ENCODE results near the gene URI1. TPM values are rescaled to one million over a fixed set of nuclear protein-coding genes. Genes with fewer than 3 reads are reported as not detected.

The URI1 gene
- polyA plus RNA-seq, 1 of the 3 experiments (the other 2 are of a cell fraction), result 32.4 TPM

DNA sequence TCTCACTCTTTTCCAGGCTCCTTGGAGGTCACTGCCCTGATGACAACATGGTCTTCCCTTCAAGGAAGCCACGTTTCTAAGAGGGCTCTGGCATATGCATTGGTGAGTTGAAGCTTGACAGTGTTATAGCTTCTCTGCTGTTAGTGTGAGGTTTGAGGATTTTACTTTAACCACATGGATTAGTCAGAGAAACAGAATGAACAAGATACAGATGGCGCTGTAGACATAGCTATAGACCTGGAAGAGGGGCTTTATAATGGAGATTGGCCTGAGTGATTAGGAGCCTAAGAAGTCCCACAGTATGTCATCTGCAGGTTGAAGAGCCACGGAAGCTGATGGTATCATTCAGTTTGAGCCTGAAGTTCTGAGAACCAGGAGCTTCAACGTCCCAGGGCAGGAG is 18.4 kb upstream of the URI1 start:
- TF ChIP-seq FOXJ3 (CRISPR knock-in tag; IDR thresholded peaks at IDR 0.05), result no peak
- TF ChIP-seq FOXM1 (IDR thresholded peaks at IDR 0.05; ENCODE audit: low read depth), result no peak
- TF ChIP-seq TAF1 (IDR thresholded peaks at IDR 0.05; ENCODE audit: borderline replicate concordance, low read depth, low read length), result no peak
- TF ChIP-seq CHD2 (IDR thresholded peaks at IDR 0.05; ENCODE audit: low read length, partially characterized antibody), result no peak
- TF ChIP-seq SIN3A (IDR thresholded peaks at IDR 0.05; ENCODE audit: borderline replicate concordance, low read depth, low read length), result no peak
- no peak for TF ChIP-seq MAX (IDR thresholded peaks at IDR 0.05; ENCODE audit: low read depth)
- TF ChIP-seq, protein P1, sequence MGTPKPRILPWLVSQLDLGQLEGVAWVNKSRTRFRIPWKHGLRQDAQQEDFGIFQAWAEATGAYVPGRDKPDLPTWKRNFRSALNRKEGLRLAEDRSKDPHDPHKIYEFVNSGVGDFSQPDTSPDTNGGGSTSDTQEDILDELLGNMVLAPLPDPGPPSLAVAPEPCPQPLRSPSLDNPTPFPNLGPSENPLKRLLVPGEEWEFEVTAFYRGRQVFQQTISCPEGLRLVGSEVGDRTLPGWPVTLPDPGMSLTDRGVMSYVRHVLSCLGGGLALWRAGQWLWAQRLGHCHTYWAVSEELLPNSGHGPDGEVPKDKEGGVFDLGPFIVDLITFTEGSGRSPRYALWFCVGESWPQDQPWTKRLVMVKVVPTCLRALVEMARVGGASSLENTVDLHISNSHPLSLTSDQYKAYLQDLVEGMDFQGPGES (IDR thresholded peaks at IDR 0.05; ENCODE audit: low read depth, low read length), result no peak
- no peak for TF ChIP-seq GATA2 (CRISPR knock-in tag; IDR thresholded peaks at IDR 0.05)
- TF ChIP-seq YY1 (IDR thresholded peaks at IDR 0.05; ENCODE audit: low read depth), result no peak
- TF ChIP-seq, protein P2, sequence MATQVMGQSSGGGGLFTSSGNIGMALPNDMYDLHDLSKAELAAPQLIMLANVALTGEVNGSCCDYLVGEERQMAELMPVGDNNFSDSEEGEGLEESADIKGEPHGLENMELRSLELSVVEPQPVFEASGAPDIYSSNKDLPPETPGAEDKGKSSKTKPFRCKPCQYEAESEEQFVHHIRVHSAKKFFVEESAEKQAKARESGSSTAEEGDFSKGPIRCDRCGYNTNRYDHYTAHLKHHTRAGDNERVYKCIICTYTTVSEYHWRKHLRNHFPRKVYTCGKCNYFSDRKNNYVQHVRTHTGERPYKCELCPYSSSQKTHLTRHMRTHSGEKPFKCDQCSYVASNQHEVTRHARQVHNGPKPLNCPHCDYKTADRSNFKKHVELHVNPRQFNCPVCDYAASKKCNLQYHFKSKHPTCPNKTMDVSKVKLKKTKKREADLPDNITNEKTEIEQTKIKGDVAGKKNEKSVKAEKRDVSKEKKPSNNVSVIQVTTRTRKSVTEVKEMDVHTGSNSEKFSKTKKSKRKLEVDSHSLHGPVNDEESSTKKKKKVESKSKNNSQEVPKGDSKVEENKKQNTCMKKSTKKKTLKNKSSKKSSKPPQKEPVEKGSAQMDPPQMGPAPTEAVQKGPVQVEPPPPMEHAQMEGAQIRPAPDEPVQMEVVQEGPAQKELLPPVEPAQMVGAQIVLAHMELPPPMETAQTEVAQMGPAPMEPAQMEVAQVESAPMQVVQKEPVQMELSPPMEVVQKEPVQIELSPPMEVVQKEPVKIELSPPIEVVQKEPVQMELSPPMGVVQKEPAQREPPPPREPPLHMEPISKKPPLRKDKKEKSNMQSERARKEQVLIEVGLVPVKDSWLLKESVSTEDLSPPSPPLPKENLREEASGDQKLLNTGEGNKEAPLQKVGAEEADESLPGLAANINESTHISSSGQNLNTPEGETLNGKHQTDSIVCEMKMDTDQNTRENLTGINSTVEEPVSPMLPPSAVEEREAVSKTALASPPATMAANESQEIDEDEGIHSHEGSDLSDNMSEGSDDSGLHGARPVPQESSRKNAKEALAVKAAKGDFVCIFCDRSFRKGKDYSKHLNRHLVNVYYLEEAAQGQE (IDR thresholded peaks at IDR 0.05; ENCODE audit: low read depth, low read length), result no peak
- TF ChIP-seq, protein P3, sequence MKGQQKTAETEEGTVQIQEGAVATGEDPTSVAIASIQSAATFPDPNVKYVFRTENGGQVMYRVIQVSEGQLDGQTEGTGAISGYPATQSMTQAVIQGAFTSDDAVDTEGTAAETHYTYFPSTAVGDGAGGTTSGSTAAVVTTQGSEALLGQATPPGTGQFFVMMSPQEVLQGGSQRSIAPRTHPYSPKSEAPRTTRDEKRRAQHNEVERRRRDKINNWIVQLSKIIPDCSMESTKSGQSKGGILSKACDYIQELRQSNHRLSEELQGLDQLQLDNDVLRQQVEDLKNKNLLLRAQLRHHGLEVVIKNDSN (IDR thresholded peaks at IDR 0.05; ENCODE audit: borderline replicate concordance, low read depth), result no peak
- TF ChIP-seq EP300 (IDR thresholded peaks at IDR 0.05; ENCODE audit: borderline replicate concordance in 1 of 2, low read depth in 1 of 2, low read length in 1 of 2), result no peak
- Histone ChIP-seq H3K9me3 (no peaks in the 10 kb centered on the region), H3F3A (replicated peaks; ENCODE audit: insufficient read depth) (no peaks in the 10 kb centered on the region), H3K4me3 (ENCODE audit: low read depth in 2 of 2, low read length in 1 of 2) (no peak overlapping the region), H3K27me3 (ENCODE audit: insufficient read depth) (no peaks in the 10 kb centered on the region), H3K27ac (ENCODE audit: low read depth in 2 of 2, low read length in 1 of 2) (no peak overlapping the region), H3K9me2 (no peaks in the 10 kb centered on the region), H4K20me1 (ENCODE audit: insufficient read depth) (no peaks in the 10 kb centered on the region), H3K36me3 (replicated peaks in 1 of 2; ENCODE audit: control insufficient read depth in 1 of 2, insufficient read depth in 2 of 2, low read length in 1 of 2) (no peaks in the 10 kb centered on the region), H3K79me2 (ENCODE audit: insufficient read depth) (no peaks in the 10 kb centered on the region), H3K9ac (no peak overlapping the region), H3K4me1 (ENCODE audit: control insufficient read depth in 1 of 2, insufficient read depth in 2 of 2, low read depth in 1 of 2, low read length in 1 of 2) (no peaks in the 10 kb centered on the region; a peak in 1 of 4 replicates), H2AFZ (ENCODE audit: low read depth) (no peak overlapping the region), H3K4me2 (no peak overlapping the region)
- no peak for DNase-seq
- ChIA-PET CTCF (interaction anchor here (0.6 to 1.0 kb wide), 2 partner anchors 17 to 51 kb away, joined by 3 to 4 read pairs; no protein-coding TSS in a partner anchor), POLR2A (no interaction called here)
- 23% methylated on average over 4 of the region's 4 CpGs for WGBS (ENCODE audit: low lambda C conversion rate)

Measured in SK-N-SH (cell line).